ENCODE results near the gene PIM3. TPM values are rescaled to one million over a fixed set of nuclear protein-coding genes. Genes with fewer than 3 reads are reported as not detected.

The PIM3 gene
- total and polyA plus RNA-seq, 2 of the 8 experiments (the other 6 are each of a cell fraction or from before 2014, with no cell fraction given) = 22.6 to 30.0 TPM

- Histone ChIP-seq H3K79me2 (ENCODE audit: control insufficient read depth in 1 of 2, insufficient read depth in 2 of 2, low read length in 2 of 2) (no peaks in the 10 kb centered on the region), H2BK12ac (ENCODE audit: low read depth, low read length) (no peak overlapping the region), H3K79me1 (ENCODE audit: low read depth, low read length) (no peaks in the 10 kb centered on the region), H3K36me3 (ENCODE audit: control insufficient read depth in 2 of 4, insufficient read depth in 4 of 4, low read length in 3 of 4) (no peaks in the 10 kb centered on the region), H3K9ac (replicated peaks in 1 of 4; ENCODE audit: extremely low read depth in 1 of 4, low read depth in 3 of 4, low read length in 3 of 4) (no peak overlapping the region), H2AK5ac (ENCODE audit: low read depth, low read length) (no peak overlapping the region), H3K4me3 (ENCODE audit: extremely low read depth in 1 of 4, insufficient read depth in 2 of 4, low read depth in 3 of 4, low read length in 4 of 4) (no peak overlapping the region), H2AFZ (ENCODE audit: low read length) (no peak overlapping the region), H4K8ac (ENCODE audit: extremely low read depth, insufficient read depth, low read length) (no peak overlapping the region), H3K27ac (ENCODE audit: low read depth, low read length) (no peak overlapping the region), H3K4ac (replicated peaks; ENCODE audit: insufficient read length, low read depth, low read length) (no peak overlapping the region), H3K56ac (replicated peaks; ENCODE audit: insufficient read length, low read depth, low read length) (no peak overlapping the region), H2BK5ac (ENCODE audit: low read depth, low read length) (no peak overlapping the region), H4K91ac (replicated peaks; ENCODE audit: insufficient read length, low read length) (no peak overlapping the region), H3K14ac (ENCODE audit: insufficient read length) (no peak overlapping the region), H3K9me3 (ENCODE audit: insufficient read depth in 2 of 2, low read depth in 1 of 2, low read length in 1 of 2) (peaks cover 0 to 21% of the 10 kb centered on the region in 2 experiments; a peak in 2 of 4 replicates), H3K4me1 (replicated peaks in 1 of 4; ENCODE audit: control insufficient read depth in 3 of 4, insufficient read depth in 4 of 4, low read length in 3 of 4) (peaks cover 0 to 1% (median 0%) of the 10 kb centered on the region in 4 experiments; a peak in 2 of 7 replicates), H3K27me3 (replicated peaks in 1 of 4; ENCODE audit: control insufficient read depth in 3 of 4, extremely low read depth in 1 of 4, insufficient read depth in 3 of 4, low read length in 3 of 4) (peaks cover 0 to 6% (median 0%) of the 10 kb centered on the region in 4 experiments; a peak in 1 of 7 replicates), H4K5ac (ENCODE audit: insufficient read length, low read depth, low read length) (no peak overlapping the region), H2BK20ac (ENCODE audit: low read length) (no peak overlapping the region), H2BK15ac (ENCODE audit: low read length) (no peak overlapping the region), H3K18ac (ENCODE audit: extremely low read depth, low read length) (no peak overlapping the region), H3K23me2 (ENCODE audit: low read depth, low read length) (no peaks in the 10 kb centered on the region; the same call in 1 of the 2 replicates), H3K4me2 (ENCODE audit: insufficient read depth in 1 of 2, low read depth in 2 of 2, low read length in 2 of 2) (no peak overlapping the region), H2BK120ac (replicated peaks; ENCODE audit: low read depth, low read length) (no peak overlapping the region), H4K20me1 (replicated peaks in 1 of 2; ENCODE audit: control insufficient read depth in 1 of 2, insufficient read depth in 2 of 2, low read length in 2 of 2) (no peaks in the 10 kb centered on the region), H3K23ac (ENCODE audit: insufficient read length) (no peak overlapping the region)
- TF ChIP-seq YY1 (IDR thresholded peaks at IDR 0.05; ENCODE audit: low read depth, low read length) = no peak
- TF ChIP-seq CHD2 (IDR thresholded peaks at IDR 0.05; ENCODE audit: low read length) = no peak
- DNase-seq (ENCODE audit: low read depth in 1 of 2, low spot score in 2 of 2) (no peak), FAIRE-seq (no peak)
- ChIA-PET CTCF (ENCODE audit: partially characterized antibody) (interaction anchor here (1.0 to 5.2 kb wide), 13 partner anchors 10 to 222 kb away, joined by 3 to 83 read pairs (median 7); no protein-coding TSS in a partner anchor), POLR2A (ENCODE audit: partially characterized antibody) (no interaction called here)
- 88% methylated on average over 7 of the region's 7 CpGs; no CpG with 5 or more reads in 1 of the 2 experiments for WGBS, 2 experiments (ENCODE audit: extremely low coverage in 1 of 2, insufficient coverage in 1 of 2, insufficient read length in 1 of 2, insufficient replicate concordance in 2 of 2, low coverage in 1 of 2, low lambda C conversion rate in 2 of 2, missing lambda C conversion rate in 1 of 2)
Measured at GRCh38 chr22:49991907-49992533, 31.4 kb downstream of the PIM3 start.

All from H1 (cell line).